Heart left ventricle (tissue), 16 donors: ENCODE results near the gene RFT1. TPM values are rescaled to one million over a fixed set of nuclear protein-coding genes. Genes with fewer than 3 reads are reported as not detected.
"Not testable (repeated sequence)": the region's sequence is repeated elsewhere in the genome, so short reads cannot be mapped to it uniquely, and the experiment has no call there.

Experiments
- ATAC-seq, 4 donors: fragments of 200-7000 bp; cut with Tn5 transposase; one replicate each; pipeline ENCODE4 v1.9.1; 2020 to 2022; ENCODE audit warnings: moderate library complexity in 4 of 4, mild to moderate bottlenecking in 3 of 4, moderate number of reproducible peaks in 1 of 4
- DNase-seq, 5 donors: peaks; one replicate each; pipeline ENCODE4 v3.0.0-alpha.2; 2020
- H3K27ac ChIP-seq, 12 donors: fragments of 200-600 bp; sonication (generic) in 4 of 12; one replicate each; pipeline versions ENCODE4 v1.5.0 to v1.8.0; 2016 to 2022; ENCODE audit warnings: mild to moderate bottlenecking in 2 of 12
- H3K27me3 ChIP-seq, 9 donors: fragments of 200-600 bp; sonication (generic) in 2 of 9; one replicate each; pipeline versions ENCODE4 v1.5.1 to v1.8.0; 2016 to 2022; ENCODE audit warnings: mild to moderate bottlenecking in 3 of 9
- H3K36me3 ChIP-seq, 9 donors: fragments of 200-600 bp; sonication (generic) in 2 of 9; one replicate each; pipeline versions ENCODE4 v1.5.0 to v1.8.0; 2018 to 2022; ENCODE audit warnings: mild to moderate bottlenecking in 2 of 9
- H3K4me1 ChIP-seq, 12 donors: fragments of 200-600 bp; sonication (generic) in 4 of 12; one replicate each; pipeline versions ENCODE4 v1.5.0 to v1.8.0; 2016 to 2022; ENCODE audit warnings: mild to moderate bottlenecking in 3 of 12
- H3K4me3 ChIP-seq, 12 donors: fragments of 200-600 bp; sonication (generic) in 4 of 12; one replicate each; pipeline versions ENCODE4 v1.5.0 to v1.8.0; 2017 to 2022; ENCODE audit warnings: mild to moderate bottlenecking in 9 of 12, moderate library complexity in 4 of 12
- H3K9me3 ChIP-seq, 12 donors: fragments of 200-600 bp; sonication (generic) in 4 of 12; one replicate each; pipeline versions ENCODE4 v1.5.0 to v1.8.0; 2016 to 2022; ENCODE audit warnings: mild to moderate bottlenecking in 1 of 12
- POLR2A ChIP-seq, 2 donors: fragments of 450-650 bp; IDR thresholded peaks; one replicate each; pipeline ENCODE4 v1.6.1; 2017; ENCODE audit warnings: antibody characterized with exemption in 2 of 2, mild to moderate bottlenecking in 2 of 2, moderate library complexity in 2 of 2
- WGBS, 4 donors: extraction: QIAGEN DNeasy Blood & Tissue Kit in 2 of 4; methylation state at CpG; one replicate each; pipeline versions ENCODE4 v1.1.5 to v1.1.7; 2013 to 2018; 5-methylcytosine and 5-hydroxymethylcytosine counted together
- intact Hi-C, 10 donors: fragments of 100-400 bp; cut with DNase I; formaldehyde crosslinking; loops; one replicate each; pipeline versions ENCODE4 v1.11.1 to v1.14.2; 2022
- polyA plus RNA-seq, 2 donors: library from polyadenylated mRNA; stranded (reverse); fragments of 200-250 nt; gene quantifications; one replicate each; pipeline ENCODE4 v1.2.3, GENCODE V29; 2013
- total RNA-seq, 9 donors: library from RNA; depleted of rRNA in 2 of 9; stranded (reverse); fragments of >200 nt in 2 of 9; fragmentation: NEBNext Ultra II Directional in 3 of 9; extraction: Animal tissue kit (Norgen Biotek cat#: 25700) in 3 of 9; gene quantifications; one replicate each; pipeline versions ENCODE4 v1.1.0 to v1.2.4, GENCODE V29; 2016 to 2023
- TF ChIP-seq, protein P1 (sequence below), 12 donors: fragments of 200-600 bp; sonication (generic) in 4 of 12; IDR thresholded peaks; one replicate each; pipeline versions ENCODE4 v1.5.0 to v1.8.0; 2018 to 2022; ENCODE audit warnings: antibody characterized with exemption in 12 of 12, mild to moderate bottlenecking in 5 of 12
- donor health status: ischemic (EF 13 %, LVEDD 7.1; RV severe dilation, severe dysfunction).
- donor health status: healthy with polysubstance abuse.
- donor health status: DM: no; HTN: yes; CAD: no.
- donor health status: DM: no; HTN: no; CAD: no.
- donor health status: ischemic (EF 25% LVEDD 6.9; RV normal size, moderate dysfunction).
- donor health status: ischemic (EF 25% LVEDD 5.7; RV mildly dilated, moderate dysfunction).
- donor health status: healthy.
- donor health status: DM: yes; HTN: yes; CAD: no.
- donor health status: ischemic (EF 35%, LVEDD 5.7; RV mildly dilated, moderate dysfunction).
- donor health status: nonischemic (EF 11% LVEDD 7.7; RV severe dilation, severe dysfunction).
- donor health status: DM: yes; HTN: yes; CAD: no.
- donor health status: PGD.
- donor health status: ischemic (EF 29% LVEDD 5.4; RV normal size, mild dysfunction).
- donor health status: nonischemic (EF 23%, LVEDD 6.1; RV moderate dilation, normal function).

RFT1 gene
- total and polyA plus RNA-seq, 11 donors = 5.0 to 16.2 (median 8.8) TPM

DNA sequence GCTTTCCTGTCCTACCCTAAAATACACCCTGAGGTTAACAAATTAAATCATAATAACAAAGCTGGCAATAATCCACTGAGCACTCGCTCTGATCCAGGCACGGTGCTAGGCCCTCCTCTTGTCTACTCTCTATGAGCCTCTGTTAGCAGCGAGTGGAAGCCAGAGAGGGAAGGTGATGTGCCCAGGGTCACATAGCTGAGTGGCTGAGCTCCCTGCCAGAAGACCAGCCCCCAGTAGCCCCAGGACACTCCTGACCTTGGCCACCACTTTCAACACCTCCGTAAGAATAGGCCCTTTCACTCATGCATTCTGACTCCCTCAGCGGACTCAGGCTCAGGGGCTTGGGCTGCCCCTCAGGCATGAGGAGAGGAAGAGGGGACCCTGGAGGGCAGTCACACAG, 21.2 kb upstream of the RFT1 start:
- TF ChIP-seq POLR2A (IDR thresholded peaks at IDR 0.05) = no peak
- TF ChIP-seq, protein P1, sequence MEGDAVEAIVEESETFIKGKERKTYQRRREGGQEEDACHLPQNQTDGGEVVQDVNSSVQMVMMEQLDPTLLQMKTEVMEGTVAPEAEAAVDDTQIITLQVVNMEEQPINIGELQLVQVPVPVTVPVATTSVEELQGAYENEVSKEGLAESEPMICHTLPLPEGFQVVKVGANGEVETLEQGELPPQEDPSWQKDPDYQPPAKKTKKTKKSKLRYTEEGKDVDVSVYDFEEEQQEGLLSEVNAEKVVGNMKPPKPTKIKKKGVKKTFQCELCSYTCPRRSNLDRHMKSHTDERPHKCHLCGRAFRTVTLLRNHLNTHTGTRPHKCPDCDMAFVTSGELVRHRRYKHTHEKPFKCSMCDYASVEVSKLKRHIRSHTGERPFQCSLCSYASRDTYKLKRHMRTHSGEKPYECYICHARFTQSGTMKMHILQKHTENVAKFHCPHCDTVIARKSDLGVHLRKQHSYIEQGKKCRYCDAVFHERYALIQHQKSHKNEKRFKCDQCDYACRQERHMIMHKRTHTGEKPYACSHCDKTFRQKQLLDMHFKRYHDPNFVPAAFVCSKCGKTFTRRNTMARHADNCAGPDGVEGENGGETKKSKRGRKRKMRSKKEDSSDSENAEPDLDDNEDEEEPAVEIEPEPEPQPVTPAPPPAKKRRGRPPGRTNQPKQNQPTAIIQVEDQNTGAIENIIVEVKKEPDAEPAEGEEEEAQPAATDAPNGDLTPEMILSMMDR (IDR thresholded peaks at IDR 0.05) = no peak
- Histone ChIP-seq H3K36me3 (no peaks in the 10 kb centered on the region), H3K9me3 (no peaks in the 10 kb centered on the region), H3K4me3 (no peak overlapping the region), H3K27ac (no peak overlapping the region), H3K27me3 (peaks cover 0 to 8% (median 0%) of the 10 kb centered on the region in 9 donors), H3K4me1 (peaks cover 0 to 26% (median 6%) of the 10 kb centered on the region in 12 donors)
- intact Hi-C loops = no loop called here
- no peak for DNase-seq
- no peak for ATAC-seq
- WGBS, 4 donors = 91 to 96% (median 92%) methylated on average over 5 of the region's 5 CpGs

DNA sequence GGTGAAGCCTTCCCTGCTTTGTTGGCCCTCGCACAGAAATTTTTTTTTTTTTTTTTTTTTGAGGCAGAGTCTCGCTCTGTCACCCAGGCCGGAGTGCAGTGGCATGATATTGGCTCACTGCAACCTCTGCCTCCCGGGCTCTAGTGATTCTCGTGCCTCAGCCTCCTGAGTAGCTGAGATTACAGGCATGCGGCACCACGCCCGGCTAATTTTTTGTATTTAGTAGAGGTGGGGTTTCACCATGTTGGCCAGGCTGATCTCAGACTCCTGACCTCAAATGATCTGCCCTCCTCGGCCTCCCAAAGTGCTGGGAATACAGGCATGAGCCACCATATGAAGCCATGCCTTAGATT, 20.8 kb upstream of the RFT1 start:
- peak in 2 of 5 donors; percentile 4 to 15 for DNase-seq
- intact Hi-C loops, H3K27ac ChIP-seq, H3K27me3 ChIP-seq, H3K9me3 ChIP-seq, H3K4me3 ChIP-seq, H3K36me3 ChIP-seq, ATAC-seq: not testable (repeated sequence)
- 92 to 96% (median 93%) methylated on average over 9 of the region's 9 CpGs for WGBS, 4 donors
- H3K4me1 ChIP-seq = peaks cover 0 to 28% (median 5%) of the 10 kb centered on the region in 12 donors

DNA sequence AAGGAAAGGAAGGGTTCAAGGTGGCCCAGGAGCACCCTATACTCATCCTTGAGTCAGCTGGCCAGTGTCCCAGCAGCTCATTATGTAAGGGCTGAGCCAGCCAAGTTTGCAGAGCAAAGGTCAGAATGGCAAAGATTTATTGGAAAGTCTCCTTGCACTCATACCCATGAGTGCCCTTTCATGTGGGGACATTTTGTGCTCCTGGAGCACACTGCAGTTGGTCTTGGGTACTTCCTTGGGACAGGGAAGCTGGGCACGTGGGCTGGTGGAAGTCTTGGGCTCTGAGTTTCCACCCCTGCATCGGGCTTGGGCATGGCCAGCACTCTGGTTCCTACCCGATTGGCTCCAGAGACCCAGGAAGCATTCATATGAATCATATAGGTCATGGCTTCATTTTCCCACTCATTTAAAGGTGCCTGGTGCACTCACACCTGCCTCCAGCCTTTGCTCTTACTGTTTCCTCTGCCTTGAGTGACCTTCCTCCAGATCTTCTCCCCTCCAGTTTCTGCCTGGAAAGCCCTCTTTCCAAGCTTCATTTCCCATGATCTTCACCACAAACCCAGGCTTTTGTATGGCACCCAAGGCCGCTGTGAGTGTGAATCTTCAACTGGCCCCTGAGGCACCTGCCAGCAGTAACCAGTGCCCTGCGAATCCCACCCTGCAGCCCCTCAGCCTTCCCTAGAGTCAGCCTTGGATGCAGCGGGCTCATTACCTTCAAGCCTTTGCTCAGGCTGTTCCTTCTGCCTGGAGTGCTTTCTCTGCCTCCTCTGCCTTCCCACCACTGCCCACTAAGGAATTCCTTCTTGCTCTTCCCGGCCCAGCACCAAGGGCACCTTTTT, 20.2 kb upstream of the RFT1 start:
- ATAC-seq (peak in 3 of 4 donors; percentile 18 to 56 (median 37)), DNase-seq (peak in 2 of 5 donors; percentile 32 to 38)
- Histone ChIP-seq H3K27me3 (peaks cover 0 to 2% (median 0%) of the 10 kb centered on the region in 9 donors), H3K36me3 (no peaks in the 10 kb centered on the region), H3K4me3 (no peak overlapping the region), H3K27ac (no peak overlapping the region), H3K9me3 (no peaks in the 10 kb centered on the region), H3K4me1 (peaks cover 0 to 28% (median 4%) of the 10 kb centered on the region in 12 donors)
- TF ChIP-seq, protein P1 (IDR thresholded peaks at IDR 0.05) = no peak
- no peak for TF ChIP-seq POLR2A (IDR thresholded peaks at IDR 0.05)
- 83 to 88% (median 86%) methylated on average over 7 of the region's 7 CpGs for WGBS, 4 donors
- intact Hi-C loops = no loop called here

DNA sequence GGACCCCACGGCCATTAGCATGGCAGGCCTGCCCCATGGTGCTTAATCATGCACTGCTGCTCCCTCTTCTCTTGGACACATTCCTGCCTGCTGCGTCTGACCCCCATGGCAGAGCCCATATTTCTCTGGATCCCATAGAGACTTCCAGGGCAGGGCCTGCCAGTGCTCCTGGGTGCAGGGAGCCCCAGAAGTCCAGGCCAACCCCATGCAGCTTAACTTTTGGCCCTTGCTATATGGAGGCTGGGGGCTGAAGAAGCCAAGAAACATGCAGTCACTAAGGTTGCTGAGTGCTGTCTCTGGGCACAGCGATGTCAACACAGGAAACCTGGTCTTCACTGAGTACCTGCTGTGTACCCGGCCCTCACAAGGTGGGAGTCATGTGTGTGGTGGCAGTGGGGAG, 19.5 kb upstream of the RFT1 start:
- DNase-seq = peak in 2 of 5 donors; percentile 18 to 22
- intact Hi-C loops = no loop called here

More for the DNA sequence above, 19.5 kb upstream of the RFT1 start:
- Histone ChIP-seq H3K27ac (no peak overlapping the region), H3K4me1 (peaks cover 0 to 28% (median 0%) of the 10 kb centered on the region in 12 donors), H3K36me3 (no peaks in the 10 kb centered on the region), H3K4me3 (no peak overlapping the region), H3K27me3 (no peaks in the 10 kb centered on the region), H3K9me3 (no peaks in the 10 kb centered on the region)
- ATAC-seq = no peak
- WGBS, 4 donors = 86 to 95% (median 90%) methylated on average over 4 of the region's 4 CpGs
- TF ChIP-seq, protein P1 (IDR thresholded peaks at IDR 0.05) = no peak
- TF ChIP-seq POLR2A (IDR thresholded peaks at IDR 0.05) = no peak
